Endothelial cell of umbilical vein (primary cell): ENCODE measurements around the gene VPS35L. TPM values are rescaled to one million over a fixed set of nuclear protein-coding genes. Genes with fewer than 3 reads are reported as not detected.
A peak's percentile ranks its signal among the peaks of the same experiment; 100 is the strongest.

Experiments used
- Bru-seq: library from RNA; stranded (reverse); fragments of 400-500 nt; gene quantifications from one replicate; lab custom pipeline; 2021; lab: Mats Ljungman, UMichigan
- BruChase-seq, 2 experiments: library from RNA; stranded (reverse); fragments of 400-500 nt; gene quantifications; one replicate each; lab custom pipeline; 2021; lab: Mats Ljungman, UMichigan
- BruUV-seq: library from RNA; stranded (reverse); fragments of 400-500 nt; replicated peaks from 2 replicates; lab custom pipeline; 2021; lab: Mats Ljungman, UMichigan
- CTCF ChIA-PET: fragments of 300-600, 350-600 bp; sonication (Branson Sonifier 250); formaldehyde crosslinking; loops from one replicate; lab custom pipeline; 2021; ENCODE audit warnings: antibody characterized with exemption, inconsistent platforms; lab: Charles Lee
- POLR2A ChIA-PET: fragments of 300-600, 350-600 bp; sonication (Branson Sonifier 250); formaldehyde crosslinking; loops from one replicate; lab custom pipeline; 2021; ENCODE audit warnings: antibody characterized with exemption, inconsistent platforms; lab: Charles Lee
- DNase-seq: peaks from one replicate; pipeline ENCODE4 v3.0.0-alpha.2; 2011; ENCODE audit warnings: low read depth, low spot score
- FAIRE-seq: peaks from 2 replicates; lab custom pipeline; 2011; peaks lifted over from hg19 to GRCh38; lab: Jason Lieb, UNC
- H2AFZ ChIP-seq: 2 replicates; pipeline ENCODE4 v1.6.0; 2012; ENCODE audit warnings: low read depth, low read length, control low read depth, inconsistent platforms
- H3K27ac ChIP-seq: 2 replicates; pipeline ENCODE4 v1.5.1; 2011; ENCODE audit warnings: low read depth, mild to moderate bottlenecking, control low read depth, low read length, moderate library complexity; ENCODE audit not compliant: insufficient read depth
- H3K27me3 ChIP-seq, 2 experiments: 2 replicates each; pipeline versions ENCODE4 v1.6.0 to v1.6.1; 2011; ENCODE audit warnings: low read length in 2 of 2, mixed read lengths in 1 of 2; ENCODE audit not compliant: control insufficient read depth in 2 of 2, insufficient read depth in 2 of 2
- H3K36me3 ChIP-seq, 2 experiments: 2 replicates in 1 of 2; 3 replicates in 1 of 2; pipeline ENCODE4 v1.5.1; 2011; ENCODE audit warnings: low read length in 2 of 2, mild to moderate bottlenecking in 1 of 2, moderate library complexity in 1 of 2; ENCODE audit not compliant: control insufficient read depth in 2 of 2, insufficient read depth in 2 of 2; ENCODE audit errors: extremely low read depth in 1 of 2
- H3K4me1 ChIP-seq: 3 replicates; pipeline ENCODE4 v1.5.1; 2011; ENCODE audit warnings: mild to moderate bottlenecking, low read length; ENCODE audit not compliant: control insufficient read depth, insufficient read depth; ENCODE audit errors: extremely low read depth
- H3K4me2 ChIP-seq: 2 replicates; pipeline ENCODE4 v1.6.1; 2011; ENCODE audit warnings: low read length, control low read depth, mixed read lengths; ENCODE audit not compliant: insufficient read depth
- H3K4me3 ChIP-seq, 3 experiments: fragments of 200-600 bp in 1 of 3; sonication (generic), shearing (Covaris generic) in 1 of 3; replicated peaks in 1 of 3; 2 replicates each; pipeline ENCODE4 v1.5.1; 2011 to 2016; ENCODE audit warnings: control low read depth in 3 of 3, low read length in 3 of 3, mild to moderate bottlenecking in 2 of 3, inconsistent platforms in 1 of 3, low read depth in 1 of 3, moderate library complexity in 1 of 3; ENCODE audit not compliant: insufficient read depth in 1 of 3
- H3K79me2 ChIP-seq: 2 replicates; pipeline ENCODE4 v1.6.0; 2012; ENCODE audit warnings: low read length, inconsistent platforms; ENCODE audit not compliant: control insufficient read depth, insufficient read depth
- H3K9ac ChIP-seq: replicated peaks from 2 replicates; pipeline ENCODE3; 2011; ENCODE audit warnings: low read length, control low read depth; ENCODE audit not compliant: insufficient read depth; ENCODE audit errors: extremely low read depth
- H3K9me1 ChIP-seq: replicated peaks from 3 replicates; pipeline ENCODE4 v1.6.0; 2011; ENCODE audit warnings: mild to moderate bottlenecking, low read length; ENCODE audit not compliant: control insufficient read depth, insufficient read depth; ENCODE audit errors: extremely low read depth
- H3K9me3 ChIP-seq: replicated peaks from 2 replicates; pipeline ENCODE4 v1.5.1; 2012; ENCODE audit warnings: low read length, inconsistent platforms; ENCODE audit not compliant: control insufficient read depth, insufficient read depth
- H4K20me1 ChIP-seq: replicated peaks from 2 replicates; pipeline ENCODE3; 2011; ENCODE audit warnings: mild to moderate bottlenecking, low read length; ENCODE audit not compliant: control insufficient read depth, insufficient read depth; ENCODE audit errors: extremely low read depth
- CTCF ChIP-seq, 2 donors: IDR thresholded peaks; 1 replicate in 1 of 2; 2 replicates in 1 of 2; pipeline ENCODE4 v1.5.1; 2011; ENCODE audit warnings: low read length in 2 of 2, mild to moderate bottlenecking in 2 of 2, moderate library complexity in 2 of 2, control low read depth in 1 of 2, inconsistent platforms in 1 of 2, low read depth in 1 of 2; ENCODE audit not compliant: insufficient read depth in 1 of 2; ENCODE audit errors: extremely low read depth in 1 of 2
- EZH2 ChIP-seq: IDR thresholded peaks from 2 replicates; pipeline ENCODE4 v1.6.1; 2012; ENCODE audit warnings: borderline replicate concordance, low read depth, mild to moderate bottlenecking, moderate library complexity, low read length, inconsistent platforms; ENCODE audit not compliant: severe bottlenecking
- FOS ChIP-seq: IDR thresholded peaks from 2 replicates; pipeline ENCODE4 v1.6.1; 2011; ENCODE audit warnings: mild to moderate bottlenecking, low read length, moderate library complexity, borderline replicate concordance; ENCODE audit not compliant: insufficient read depth
- GATA2 ChIP-seq: IDR thresholded peaks from 2 replicates; pipeline ENCODE4 v1.7.0; 2011; ENCODE audit warnings: low read depth, mild to moderate bottlenecking, moderate library complexity, mixed read lengths, low read length; ENCODE audit not compliant: insufficient read length, insufficient read depth
- JUN ChIP-seq: IDR thresholded peaks from 2 replicates; pipeline ENCODE4 v1.6.1; 2011; ENCODE audit warnings: borderline replicate concordance, low read depth; ENCODE audit not compliant: insufficient read length, insufficient read depth
- MAX ChIP-seq: IDR thresholded peaks from 2 replicates; pipeline ENCODE4 v1.6.1; 2011; ENCODE audit not compliant: insufficient read depth, insufficient read length
- MYC ChIP-seq: IDR thresholded peaks from one replicate; pipeline ENCODE4 v1.6.1; 2011; ENCODE audit warnings: mild to moderate bottlenecking, low read depth, low read length
- POLR2A ChIP-seq: IDR thresholded peaks from 2 replicates; pipeline ENCODE4 v1.6.1; 2012; ENCODE audit warnings: low read depth, mild to moderate bottlenecking, control low read depth, low read length
- POLR2AphosphoS5 ChIP-seq: IDR thresholded peaks from 2 replicates; pipeline ENCODE4 v1.6.1; 2012; ENCODE audit warnings: low read depth, mild to moderate bottlenecking, control low read depth, low read length, moderate library complexity; ENCODE audit not compliant: insufficient read depth
- dilution Hi-C: fragments of 300-500 bp; cut with MboI; formaldehyde crosslinking; loops from one replicate; pipeline ENCODE4 v1.15.0; 2019; ENCODE audit warnings: low sequenced_read_pairs; ENCODE audit not compliant: extremely low pct_ligation_motif_present
- intact Hi-C: fragments of 100-400 bp; cut with micrococcal nuclease; formaldehyde crosslinking; loops from one replicate; pipeline ENCODE4 v1.10.0; 2022
- long read RNA-seq: library from polyadenylated mRNA; stranded (forward); transcript quantifications from one replicate; pipeline ENCODE4 v2.0.0, GENCODE V29; 2021
- polyA minus RNA-seq, 3 experiments: library from RNA; depleted of rRNA, polyadenylated mRNA; stranded (reverse); fragments of >200 nt; gene quantifications; 1 replicate in 1 of 3; 2 replicates in 2 of 3; pipeline ENCODE4 v1.2.3, GENCODE V29; 2011
- polyA plus RNA-seq, 4 experiments: library from polyadenylated mRNA; depleted of rRNA in 3 of 4; stranded (reverse) in 3 of 4; unstranded in 1 of 4; fragments of >200 nt; gene quantifications; 2 replicates each; pipeline versions ENCODE4 v1.2.1 to v1.2.3, GENCODE V29; 2011 to 2012; ENCODE audit warnings: missing spikeins in 1 of 4
- total RNA-seq: library from RNA; stranded (reverse); gene quantifications from 2 replicates; pipeline ENCODE4 v1.2.3, GENCODE V29; 2021

The VPS35L gene
- total RNA-seq (80.2 and 91.1 TPM in 2 replicates), polyA plus RNA-seq (43.7 and 49.1 TPM in 2 replicates), polyA minus RNA-seq (131 and 172 TPM in 2 replicates), Bru-seq, nascent RNA (percentile 72 among the genes with signal in this experiment), BruChase-seq, experiment 1, labeled RNA remaining after a 6-hour chase (percentile 72 among the genes with signal in this experiment), BruChase-seq, experiment 2, labeled RNA remaining after a 2-hour chase (percentile 71 among the genes with signal in this experiment)
- polyA plus RNA-seq (2011; cell fraction: cytosol; rRNA removed): 43.0 and 54.1 TPM in 2 replicates
- 79.7 and 86.1 TPM in 2 replicates for polyA plus RNA-seq (2011; cell fraction: nucleus; rRNA removed)
- 50.2 and 54.4 TPM in 2 replicates for polyA plus RNA-seq (2012)
- polyA minus RNA-seq (2011; cell fraction: cytosol; rRNA and poly(A)+ RNA removed): 6.9 TPM
- polyA minus RNA-seq (2011; cell fraction: nucleus; rRNA and poly(A)+ RNA removed): 127 and 144 TPM in 2 replicates
- long read RNA-seq, transcript VPS35L-203 (31 exons, 3,855 nt): major isoform, 126 of 186 reads
- long read RNA-seq, partial matches to known transcripts: 22 of 186 reads
- long read RNA-seq, other reads (novel, unspliced or antisense): 36 of 186 reads

GRCh38 chr16:19555186-19555937 lies at the start of gene VPS35L:
Gene VPS35L, plus strand, starts transcription at chr16:19555703. Its CDS starts 27 bp downstream, at chr16:19555730.
- Histone ChIP-seq H3K36me3 (peaks cover 0 to 2% of the 10 kb centered on the region in 2 experiments), H2AFZ (peak within 1 kb of the TSS; percentile 85), H3K4me3 (peak within 1 kb of the TSS; percentile 67 to 77 (median 68)), H3K79me2 (peaks cover 7% of the 10 kb centered on the region), H3K4me2 (peak within 1 kb of the TSS; percentile 63), H3K9me3 (no peaks in the 10 kb centered on the region), H3K27ac (peak within 1 kb of the TSS; percentile 85), H3K9ac (peak within 1 kb of the TSS; percentile 96), H3K27me3 (no peaks in the 10 kb centered on the region), H4K20me1 (no peaks in the 10 kb centered on the region), H3K9me1 (no peaks in the 10 kb centered on the region), H3K4me1 (peaks cover 6% of the 10 kb centered on the region)
- intact Hi-C loops: loop anchor here (2.0 to 5.0 kb wide), 2 partner anchors 33 to 162 kb away; partner anchors contain the start of genes CCP110, GDE1, IQCK and KNOP1
- ChIA-PET POLR2A (interaction anchor here (0.6 to 0.8 kb wide), 2 partner anchors 31 to 138 kb away, joined by 3 to 4 read pairs; partner anchors contain the start of gene CCP110), CTCF (interaction anchor here (0.6 to 3.6 kb wide), 25 partner anchors 9 to 754 kb away, joined by 3 to 33 read pairs (median 4); partner anchors contain the start of genes ARL6IP1, CCP110, COQ7 and GDE1)
- dilution Hi-C loops: no loop called here
- FAIRE-seq: peak; percentile 97
- TF ChIP-seq POLR2A (peak; percentile 90), POLR2AphosphoS5 (peak; percentile 87), GATA2 (no peak), EZH2 (no peak), MYC (no peak), CTCF (IDR thresholded peaks at IDR 0.05; ENCODE audit: extremely low read depth in 1 of 2, insufficient read depth in 1 of 2, low read depth in 1 of 2, low read length in 2 of 2) (peak; percentile 60 to 88), FOS (peak; percentile 79), JUN (peak; percentile 70), MAX (no peak)
- no TSS peak for BruUV-seq
- peak; percentile 100 for DNase-seq
